ENCODE data around the gene MYO9A. TPM values are rescaled to one million over a fixed set of nuclear protein-coding genes. Genes with fewer than 3 reads are reported as not detected.

MYO9A gene
- polyA plus RNA-seq, 1 experiment: 13.1 TPM

DNA sequence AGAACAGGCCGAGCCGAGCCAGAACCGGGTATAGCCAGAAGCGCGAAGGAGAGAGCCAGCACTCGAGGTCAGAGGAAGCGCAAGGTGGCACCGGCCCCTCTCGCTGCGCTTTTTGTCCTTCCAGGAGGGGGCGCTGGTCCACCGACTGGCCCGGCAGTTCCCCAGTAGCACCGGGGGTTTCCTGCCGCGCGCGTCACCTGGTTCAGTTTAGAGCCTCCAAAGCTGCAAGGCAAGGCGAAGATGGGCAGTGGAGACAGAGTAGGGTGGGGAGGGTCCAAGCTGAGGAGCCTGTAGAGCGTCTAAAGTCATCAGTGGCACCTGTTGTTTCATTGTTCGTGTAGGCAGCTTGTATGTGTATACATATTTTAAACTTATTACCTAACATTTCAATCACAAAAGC lies 315.2 kb downstream of the MYO9A start:
- CTCF ChIA-PET: interaction anchor here (0.6 to 9.8 kb wide), 11 partner anchors 10 to 360 kb away, joined by 3 to 89 read pairs (median 5); no protein-coding TSS in a partner anchor

DNA sequence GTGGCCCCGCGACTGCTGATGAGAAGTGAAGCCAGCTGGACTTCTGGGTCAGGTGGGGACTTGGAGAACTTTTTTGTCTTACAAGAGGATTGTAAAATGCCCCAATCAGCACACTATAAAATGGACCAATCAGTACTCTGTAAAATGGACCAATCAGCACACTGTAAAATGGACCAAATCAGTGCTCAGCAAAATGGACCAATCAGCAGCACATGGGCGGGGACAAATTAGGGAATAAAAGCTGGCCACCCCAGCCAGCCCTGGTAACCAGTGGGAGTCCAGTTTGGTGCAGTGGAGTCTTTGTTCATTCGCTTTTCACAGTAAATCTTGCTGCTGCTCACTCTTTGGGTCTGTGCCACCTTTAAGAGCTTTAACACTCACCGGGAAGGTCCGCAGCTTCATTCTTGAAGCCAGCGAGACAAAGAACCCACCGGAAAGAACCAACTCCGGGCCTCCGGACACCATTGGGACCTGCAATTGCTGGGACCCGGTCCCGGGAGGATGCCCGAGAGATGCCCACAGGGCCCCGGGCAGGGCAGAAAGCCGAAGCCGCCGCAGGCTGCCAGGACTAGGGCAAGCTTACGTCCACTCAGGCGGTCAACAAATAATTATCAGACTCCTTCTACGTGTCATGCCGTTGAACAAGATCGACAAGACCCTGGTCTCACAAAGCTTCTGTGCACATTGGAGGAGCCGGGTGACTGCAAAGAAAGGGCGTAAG lies 315.9 kb downstream of the MYO9A start:
- TF ChIP-seq, protein P1, sequence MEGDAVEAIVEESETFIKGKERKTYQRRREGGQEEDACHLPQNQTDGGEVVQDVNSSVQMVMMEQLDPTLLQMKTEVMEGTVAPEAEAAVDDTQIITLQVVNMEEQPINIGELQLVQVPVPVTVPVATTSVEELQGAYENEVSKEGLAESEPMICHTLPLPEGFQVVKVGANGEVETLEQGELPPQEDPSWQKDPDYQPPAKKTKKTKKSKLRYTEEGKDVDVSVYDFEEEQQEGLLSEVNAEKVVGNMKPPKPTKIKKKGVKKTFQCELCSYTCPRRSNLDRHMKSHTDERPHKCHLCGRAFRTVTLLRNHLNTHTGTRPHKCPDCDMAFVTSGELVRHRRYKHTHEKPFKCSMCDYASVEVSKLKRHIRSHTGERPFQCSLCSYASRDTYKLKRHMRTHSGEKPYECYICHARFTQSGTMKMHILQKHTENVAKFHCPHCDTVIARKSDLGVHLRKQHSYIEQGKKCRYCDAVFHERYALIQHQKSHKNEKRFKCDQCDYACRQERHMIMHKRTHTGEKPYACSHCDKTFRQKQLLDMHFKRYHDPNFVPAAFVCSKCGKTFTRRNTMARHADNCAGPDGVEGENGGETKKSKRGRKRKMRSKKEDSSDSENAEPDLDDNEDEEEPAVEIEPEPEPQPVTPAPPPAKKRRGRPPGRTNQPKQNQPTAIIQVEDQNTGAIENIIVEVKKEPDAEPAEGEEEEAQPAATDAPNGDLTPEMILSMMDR (IDR thresholded peaks at IDR 0.05; ENCODE audit: insufficient read depth, low read depth, low read length): no peak
- POLR2A ChIA-PET: no interaction called here

More for the DNA sequence above, 315.2 kb downstream of the MYO9A start:
- Histone ChIP-seq H3K4me3 (ENCODE audit: low read depth, low read length) (no peak overlapping the region), H3K36me3 (ENCODE audit: control insufficient read depth, insufficient read depth, low read length) (no peaks in the 10 kb centered on the region), H3K27me3 (ENCODE audit: control insufficient read depth, insufficient read depth, low read length) (no peaks in the 10 kb centered on the region)
- no peak for DNase-seq (ENCODE audit: low read depth)
- POLR2A ChIA-PET: no interaction called here
- TF ChIP-seq, protein P1 (IDR thresholded peaks at IDR 0.05; ENCODE audit: insufficient read depth, low read depth, low read length): peak; percentile 41

DNA sequence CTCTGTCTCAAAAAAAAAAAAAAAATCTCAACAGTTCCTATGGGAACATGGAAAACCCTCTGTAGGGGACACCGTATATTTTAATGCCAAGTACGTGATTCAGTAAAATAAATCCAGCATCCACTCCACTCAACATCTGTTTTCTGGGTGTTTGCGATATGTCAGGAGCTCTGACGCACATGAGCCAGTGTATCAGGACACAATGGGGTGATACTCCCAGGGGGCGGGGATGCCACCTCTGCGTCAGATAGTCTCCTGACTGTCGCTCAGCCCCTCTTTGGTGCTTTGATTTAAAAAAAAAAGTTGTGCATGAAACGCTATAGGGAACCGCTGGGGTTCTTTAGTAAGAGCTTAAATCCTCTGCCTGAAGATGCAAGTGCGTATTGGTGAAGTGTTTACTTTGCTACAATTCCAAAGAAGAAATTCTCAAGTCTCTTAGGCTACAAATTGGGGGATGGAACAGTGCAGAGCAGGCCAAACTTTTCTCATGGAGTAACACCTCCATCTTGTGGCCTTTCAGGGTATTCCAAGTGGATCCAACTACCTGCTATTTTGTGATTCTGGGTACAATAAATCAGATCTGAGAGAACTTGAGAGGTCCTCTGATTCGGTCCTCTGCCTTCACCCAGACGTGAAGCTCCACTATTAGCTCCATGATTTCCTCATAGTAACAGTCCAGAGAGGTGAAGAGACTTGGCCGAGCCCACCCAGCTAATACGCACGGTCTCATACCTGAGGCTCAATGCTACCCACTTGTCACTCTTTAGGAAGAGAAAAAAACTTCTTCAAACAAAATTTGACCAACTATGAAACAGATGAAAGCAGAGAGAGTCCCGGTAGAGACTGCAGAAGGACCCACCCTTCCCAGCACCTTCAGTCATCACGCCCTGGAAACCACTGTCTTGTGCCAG lies 316.9 kb downstream of the MYO9A start:
- DNase-seq (ENCODE audit: low read depth): no peak
- Histone ChIP-seq H3K27me3 (ENCODE audit: control insufficient read depth, insufficient read depth, low read length) (no peaks in the 10 kb centered on the region), H3K36me3 (ENCODE audit: control insufficient read depth, insufficient read depth, low read length) (no peaks in the 10 kb centered on the region), H3K4me3 (ENCODE audit: low read depth, low read length) (no peak overlapping the region)
- ChIA-PET CTCF (interaction anchor here (0.6 to 9.8 kb wide), 35 partner anchors 10 to 1355 kb away, joined by 3 to 89 read pairs (median 4); partner anchors contain the start of gene THSD4), POLR2A (no interaction called here)
- TF ChIP-seq, protein P1 (IDR thresholded peaks at IDR 0.05; ENCODE audit: insufficient read depth, low read depth, low read length): peak; percentile 83

More for the DNA sequence above, 315.9 kb downstream of the MYO9A start:
- Histone ChIP-seq H3K27me3 (ENCODE audit: control insufficient read depth, insufficient read depth, low read length) (no peaks in the 10 kb centered on the region), H3K36me3 (ENCODE audit: control insufficient read depth, insufficient read depth, low read length) (no peaks in the 10 kb centered on the region), H3K4me3 (ENCODE audit: low read depth, low read length) (no peak overlapping the region)
- DNase-seq (ENCODE audit: low read depth): no peak
- CTCF ChIA-PET: interaction anchor here (0.5 to 9.8 kb wide), 24 partner anchors 9 to 879 kb away, joined by 3 to 89 read pairs (median 4); no protein-coding TSS in a partner anchor

DNA sequence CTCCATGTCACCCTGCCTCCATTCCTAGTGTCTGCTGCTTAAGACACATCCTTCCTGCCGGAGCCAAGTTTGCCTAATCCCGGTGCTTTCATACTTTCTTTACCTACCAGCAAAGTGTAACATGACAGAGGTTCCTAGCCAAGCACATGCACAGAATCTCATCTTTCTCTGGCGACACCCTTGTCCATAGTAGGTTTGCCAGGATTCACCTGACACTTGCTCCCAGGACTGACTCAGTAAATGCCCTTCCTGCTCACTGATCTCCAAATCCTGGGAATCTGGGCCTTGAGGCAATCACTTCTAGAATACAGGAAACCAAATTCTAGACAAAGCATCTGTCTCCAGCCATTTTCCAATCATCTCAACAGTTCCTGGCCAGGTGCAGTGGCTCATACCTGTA lies 317.8 kb downstream of the MYO9A start:
- TF ChIP-seq, protein P1 (IDR thresholded peaks at IDR 0.05; ENCODE audit: insufficient read depth, low read depth, low read length): no peak
- DNase-seq (ENCODE audit: low read depth): no peak
- no peaks in the 10 kb centered on the region for H3K27me3 ChIP-seq (ENCODE audit: control insufficient read depth, insufficient read depth, low read length)
- no peak overlapping the region for H3K4me3 ChIP-seq (ENCODE audit: low read depth, low read length)
- POLR2A ChIA-PET: no interaction called here
- CTCF ChIA-PET: interaction anchor here (0.8 to 9.8 kb wide), 19 partner anchors 9 to 685 kb away, joined by 3 to 89 read pairs (median 7); partner anchors contain the start of gene THSD4
- no peaks in the 10 kb centered on the region for H3K36me3 ChIP-seq (ENCODE audit: control insufficient read depth, insufficient read depth, low read length)

DNA sequence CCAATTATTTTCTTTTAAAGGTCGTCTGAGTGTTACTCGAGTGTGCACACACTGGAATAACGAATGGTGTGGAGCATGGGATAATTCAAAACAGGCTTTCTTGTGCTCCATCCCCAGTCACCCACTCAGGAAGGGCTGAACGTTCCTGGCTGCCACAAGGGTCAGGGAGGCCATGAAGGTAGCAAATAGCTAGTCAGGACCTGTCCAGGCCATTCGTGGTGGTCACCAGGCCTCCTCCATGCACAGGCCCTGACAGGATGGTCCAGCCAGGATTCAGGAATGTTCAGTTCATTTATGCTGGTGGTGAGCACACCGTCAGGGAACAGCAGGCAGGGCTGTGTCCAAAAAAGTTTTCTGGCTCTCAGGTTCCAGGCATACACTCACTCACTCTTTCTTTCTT lies 319.3 kb downstream of the MYO9A start:
- no peaks in the 10 kb centered on the region for H3K27me3 ChIP-seq (ENCODE audit: control insufficient read depth, insufficient read depth, low read length)
- TF ChIP-seq, protein P1 (IDR thresholded peaks at IDR 0.05; ENCODE audit: insufficient read depth, low read depth, low read length): no peak
- ChIA-PET POLR2A (no interaction called here), CTCF (interaction anchor here (0.6 to 9.8 kb wide), 7 partner anchors 17 to 355 kb away, joined by 3 to 89 read pairs (median 4); no protein-coding TSS in a partner anchor)
- no peak for DNase-seq (ENCODE audit: low read depth)
- no peaks in the 10 kb centered on the region for H3K36me3 ChIP-seq (ENCODE audit: control insufficient read depth, insufficient read depth, low read length)
- no peak overlapping the region for H3K4me3 ChIP-seq (ENCODE audit: low read depth, low read length)

Measured in BJ (cell line).